GM23338 (cell line): ENCODE measurements around the gene RAB27B. TPM values are rescaled to one million over a fixed set of nuclear protein-coding genes. Genes with fewer than 3 reads are reported as not detected.

Source experiments
- ATAC-seq: fragments of 200-7000 bp; cut with Tn5 transposase; 3 replicates; pipeline ENCODE4 v1.9.1; 2020
- DNase-seq: peaks from one replicate; pipeline ENCODE4 v3.0.0-alpha.2; 2015; ENCODE audit warnings: low spot score
- H2AFZ ChIP-seq: fragments of 200-600 bp; sonication (generic); 2 replicates; pipeline ENCODE4 v1.8.0; 2016; ENCODE audit warnings: antibody characterized with exemption, mild to moderate bottlenecking, moderate library complexity
- H3F3A ChIP-seq: fragments of 200-600 bp; sonication (generic); replicated peaks from 2 replicates; pipeline ENCODE4 v1.8.0; 2017; ENCODE audit warnings: antibody characterized with exemption, mixed run types, low read depth
- H3K27ac ChIP-seq: fragments of 200-600 bp; sonication (generic); 2 replicates; pipeline ENCODE4 v1.6.1; 2016; ENCODE audit warnings: low read depth
- H3K27me3 ChIP-seq: fragments of 200-600 bp; sonication (generic); 2 replicates; pipeline ENCODE4 v1.8.0; 2016; ENCODE audit warnings: mild to moderate bottlenecking, mixed run types, moderate library complexity; ENCODE audit not compliant: insufficient read depth
- H3K36me3 ChIP-seq: fragments of 200-600 bp; sonication (generic); 2 replicates; pipeline ENCODE4 v1.8.0; 2016; ENCODE audit warnings: mild to moderate bottlenecking; ENCODE audit not compliant: insufficient read depth
- H3K4me1 ChIP-seq: fragments of 200-600 bp; sonication (generic); 2 replicates; pipeline ENCODE4 v1.8.0; 2016; ENCODE audit warnings: mild to moderate bottlenecking, moderate library complexity; ENCODE audit not compliant: insufficient read depth
- H3K4me2 ChIP-seq: fragments of 200-600 bp; sonication (generic); 2 replicates; pipeline ENCODE4 v1.7.1; 2017; ENCODE audit warnings: mixed run types
- H3K4me3 ChIP-seq: fragments of 200-600 bp; sonication (generic); 2 replicates; pipeline ENCODE4 v1.6.1; 2016; ENCODE audit warnings: mixed run types
- H3K79me2 ChIP-seq: fragments of 200-600 bp; sonication (generic); replicated peaks from 2 replicates; pipeline ENCODE4 v1.8.0; 2017; ENCODE audit warnings: mild to moderate bottlenecking; ENCODE audit not compliant: insufficient read depth
- H3K9me2 ChIP-seq: fragments of 200-600 bp; sonication (generic); 2 replicates; pipeline ENCODE4 v1.8.0; 2017; ENCODE audit not compliant: insufficient read depth
- H4K20me1 ChIP-seq: fragments of 200-600 bp; sonication (generic); replicated peaks from 2 replicates; pipeline ENCODE4 v1.8.0; 2017; ENCODE audit warnings: mild to moderate bottlenecking; ENCODE audit not compliant: insufficient read depth
- H3K27ac Mint-ChIP-seq: 2 replicates; pipeline ENCODE4 v1.8.0; 2020; ENCODE audit warnings: inconsistent platforms, mild to moderate bottlenecking, moderate library complexity, mixed read lengths
- H3K27me3 Mint-ChIP-seq: 3 replicates; pipeline ENCODE4 v1.8.0; 2022; ENCODE audit warnings: low read depth, mild to moderate bottlenecking, moderate library complexity, mixed read lengths, inconsistent platforms; ENCODE audit not compliant: insufficient read depth, poor library complexity
- H3K36me3 Mint-ChIP-seq: 3 replicates; pipeline ENCODE4 v1.8.0; 2021; ENCODE audit warnings: low read depth, mild to moderate bottlenecking, inconsistent platforms, moderate library complexity, mixed read lengths
- H3K4me1 Mint-ChIP-seq: 3 replicates; pipeline ENCODE4 v1.8.0; 2020; ENCODE audit warnings: mild to moderate bottlenecking, inconsistent platforms, mixed read lengths
- H3K4me3 Mint-ChIP-seq: 3 replicates; pipeline ENCODE4 v1.8.0; 2021; ENCODE audit warnings: moderate library complexity, mild to moderate bottlenecking, inconsistent platforms, mixed read lengths
- H3K9me3 Mint-ChIP-seq: 3 replicates; pipeline ENCODE4 v1.8.0; 2020; ENCODE audit warnings: moderate library complexity, mild to moderate bottlenecking, inconsistent platforms, mixed read lengths
- CREB1 ChIP-seq: fragments of 250-450 bp; sonication (Bioruptor Pico); IDR thresholded peaks from 2 replicates; pipeline ENCODE4 v1.5.0; 2020; ENCODE audit warnings: low read depth, mild to moderate bottlenecking, moderate library complexity
- EZH2 ChIP-seq: fragments of 200-600 bp; sonication (generic); IDR thresholded peaks from one replicate; pipeline ENCODE4 v1.8.0; 2017; ENCODE audit warnings: antibody characterized with exemption, mild to moderate bottlenecking, low read depth; ENCODE audit not compliant: unreplicated experiment
- EZH2phosphoT487 ChIP-seq: fragments of 200-600 bp; sonication (generic); IDR thresholded peaks from one replicate; pipeline ENCODE4 v1.8.1; 2018; ENCODE audit warnings: antibody characterized with exemption; ENCODE audit not compliant: unreplicated experiment
- JUNB ChIP-seq: IDR thresholded peaks from one replicate; pipeline ENCODE4 v1.6.1; 2016; ENCODE audit warnings: antibody characterized with exemption; ENCODE audit not compliant: unreplicated experiment
- NANOG ChIP-seq: IDR thresholded peaks from 2 replicates; pipeline ENCODE4 v1.6.1; 2016; ENCODE audit warnings: antibody characterized with exemption, borderline replicate concordance
- POLR2AphosphoS5 ChIP-seq: IDR thresholded peaks from 2 replicates; pipeline ENCODE4 v1.6.1; 2016; ENCODE audit warnings: antibody characterized with exemption, low read depth
- ZNF114 ChIP-seq: fragments of 250-450 bp; sonication (Bioruptor Pico); IDR thresholded peaks from 2 replicates; pipeline ENCODE4 v1.5.0; 2020; ENCODE audit warnings: mild to moderate bottlenecking, moderate library complexity
- ZNF331 ChIP-seq: fragments of 250-450 bp; sonication (Bioruptor Pico); IDR thresholded peaks from 2 replicates; pipeline ENCODE4 v1.5.0; 2020; ENCODE audit warnings: low read depth, mild to moderate bottlenecking, moderate library complexity
- polyA plus RNA-seq: library from polyadenylated mRNA; unstranded; fragments of >200 nt; fragmentation: Nextera tagmentation; extraction: Ambion mirVana; gene quantifications from 2 replicates; pipeline ENCODE4 v1.2.1, GENCODE V29; 2016
- total RNA-seq: library from RNA; depleted of rRNA; stranded (reverse); fragments of >200 nt; shearing (Covaris generic); gene quantifications from 2 replicates; pipeline ENCODE4 v1.2.3, GENCODE V29; 2014
- TF ChIP-seq, protein P1 (sequence below): IDR thresholded peaks from one replicate; pipeline ENCODE4 v1.6.1; 2018; ENCODE audit warnings: antibody characterized with exemption; ENCODE audit not compliant: unreplicated experiment
- TF ChIP-seq, protein P2 (sequence below): fragments of 250-450 bp; sonication (Bioruptor Pico); IDR thresholded peaks from 2 replicates; pipeline ENCODE4 v1.5.0; 2020; ENCODE audit warnings: mild to moderate bottlenecking, moderate library complexity

The RAB27B gene
- total and polyA plus RNA-seq, 2 experiments from 2014 or later, result 0.13 to 0.56 TPM

DNA sequence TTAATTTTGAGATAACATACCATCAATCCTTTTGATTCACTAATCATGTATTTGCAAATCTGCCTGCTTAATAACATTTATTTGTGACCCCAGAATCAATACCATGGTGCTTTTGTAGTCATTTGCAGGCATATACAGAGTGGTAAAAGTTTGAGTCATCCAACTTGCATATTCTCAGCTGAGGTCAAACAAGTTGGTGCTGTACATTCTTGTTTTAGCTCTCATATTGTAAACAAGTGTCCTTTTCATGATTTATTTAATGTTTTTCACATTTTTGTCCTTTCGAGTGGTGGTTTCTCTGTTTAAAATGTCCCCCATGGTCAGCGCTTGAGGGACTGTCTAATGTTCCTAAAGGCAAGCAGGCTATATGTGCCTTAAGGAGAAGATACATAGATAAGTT is 17.5 kb downstream of the RAB27B start (continued):
- TF ChIP-seq EZH2 (no peak), EZH2phosphoT487 (no peak)
- TF ChIP-seq, protein P1, sequence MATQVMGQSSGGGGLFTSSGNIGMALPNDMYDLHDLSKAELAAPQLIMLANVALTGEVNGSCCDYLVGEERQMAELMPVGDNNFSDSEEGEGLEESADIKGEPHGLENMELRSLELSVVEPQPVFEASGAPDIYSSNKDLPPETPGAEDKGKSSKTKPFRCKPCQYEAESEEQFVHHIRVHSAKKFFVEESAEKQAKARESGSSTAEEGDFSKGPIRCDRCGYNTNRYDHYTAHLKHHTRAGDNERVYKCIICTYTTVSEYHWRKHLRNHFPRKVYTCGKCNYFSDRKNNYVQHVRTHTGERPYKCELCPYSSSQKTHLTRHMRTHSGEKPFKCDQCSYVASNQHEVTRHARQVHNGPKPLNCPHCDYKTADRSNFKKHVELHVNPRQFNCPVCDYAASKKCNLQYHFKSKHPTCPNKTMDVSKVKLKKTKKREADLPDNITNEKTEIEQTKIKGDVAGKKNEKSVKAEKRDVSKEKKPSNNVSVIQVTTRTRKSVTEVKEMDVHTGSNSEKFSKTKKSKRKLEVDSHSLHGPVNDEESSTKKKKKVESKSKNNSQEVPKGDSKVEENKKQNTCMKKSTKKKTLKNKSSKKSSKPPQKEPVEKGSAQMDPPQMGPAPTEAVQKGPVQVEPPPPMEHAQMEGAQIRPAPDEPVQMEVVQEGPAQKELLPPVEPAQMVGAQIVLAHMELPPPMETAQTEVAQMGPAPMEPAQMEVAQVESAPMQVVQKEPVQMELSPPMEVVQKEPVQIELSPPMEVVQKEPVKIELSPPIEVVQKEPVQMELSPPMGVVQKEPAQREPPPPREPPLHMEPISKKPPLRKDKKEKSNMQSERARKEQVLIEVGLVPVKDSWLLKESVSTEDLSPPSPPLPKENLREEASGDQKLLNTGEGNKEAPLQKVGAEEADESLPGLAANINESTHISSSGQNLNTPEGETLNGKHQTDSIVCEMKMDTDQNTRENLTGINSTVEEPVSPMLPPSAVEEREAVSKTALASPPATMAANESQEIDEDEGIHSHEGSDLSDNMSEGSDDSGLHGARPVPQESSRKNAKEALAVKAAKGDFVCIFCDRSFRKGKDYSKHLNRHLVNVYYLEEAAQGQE, result no peak

DNA sequence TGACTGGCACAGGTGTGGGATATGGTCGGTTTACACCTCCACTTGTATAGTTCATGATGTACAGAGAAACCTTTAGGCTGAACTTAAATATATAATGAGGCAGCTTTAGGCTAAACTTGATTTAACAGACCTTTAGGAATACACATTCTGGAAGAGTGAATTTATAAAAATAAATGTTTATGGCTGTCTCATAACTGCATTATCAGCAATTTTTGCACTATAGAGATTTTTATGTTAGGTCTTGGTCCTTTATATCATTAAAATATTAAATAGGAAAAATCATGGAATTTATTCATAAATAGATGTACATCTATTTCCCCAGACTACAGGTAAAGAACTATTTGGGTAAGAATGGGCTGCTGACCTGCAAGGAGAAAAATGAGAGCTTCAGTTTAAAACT is 19.8 kb downstream of the RAB27B start:
- no peaks in the 10 kb centered on the region for H3K27me3 Mint-ChIP-seq
- TF ChIP-seq ZNF331, result no peak
- TF ChIP-seq EZH2, result no peak
- TF ChIP-seq ZNF114 (CRISPR knock-in tag), result no peak
- TF ChIP-seq, protein P2, sequence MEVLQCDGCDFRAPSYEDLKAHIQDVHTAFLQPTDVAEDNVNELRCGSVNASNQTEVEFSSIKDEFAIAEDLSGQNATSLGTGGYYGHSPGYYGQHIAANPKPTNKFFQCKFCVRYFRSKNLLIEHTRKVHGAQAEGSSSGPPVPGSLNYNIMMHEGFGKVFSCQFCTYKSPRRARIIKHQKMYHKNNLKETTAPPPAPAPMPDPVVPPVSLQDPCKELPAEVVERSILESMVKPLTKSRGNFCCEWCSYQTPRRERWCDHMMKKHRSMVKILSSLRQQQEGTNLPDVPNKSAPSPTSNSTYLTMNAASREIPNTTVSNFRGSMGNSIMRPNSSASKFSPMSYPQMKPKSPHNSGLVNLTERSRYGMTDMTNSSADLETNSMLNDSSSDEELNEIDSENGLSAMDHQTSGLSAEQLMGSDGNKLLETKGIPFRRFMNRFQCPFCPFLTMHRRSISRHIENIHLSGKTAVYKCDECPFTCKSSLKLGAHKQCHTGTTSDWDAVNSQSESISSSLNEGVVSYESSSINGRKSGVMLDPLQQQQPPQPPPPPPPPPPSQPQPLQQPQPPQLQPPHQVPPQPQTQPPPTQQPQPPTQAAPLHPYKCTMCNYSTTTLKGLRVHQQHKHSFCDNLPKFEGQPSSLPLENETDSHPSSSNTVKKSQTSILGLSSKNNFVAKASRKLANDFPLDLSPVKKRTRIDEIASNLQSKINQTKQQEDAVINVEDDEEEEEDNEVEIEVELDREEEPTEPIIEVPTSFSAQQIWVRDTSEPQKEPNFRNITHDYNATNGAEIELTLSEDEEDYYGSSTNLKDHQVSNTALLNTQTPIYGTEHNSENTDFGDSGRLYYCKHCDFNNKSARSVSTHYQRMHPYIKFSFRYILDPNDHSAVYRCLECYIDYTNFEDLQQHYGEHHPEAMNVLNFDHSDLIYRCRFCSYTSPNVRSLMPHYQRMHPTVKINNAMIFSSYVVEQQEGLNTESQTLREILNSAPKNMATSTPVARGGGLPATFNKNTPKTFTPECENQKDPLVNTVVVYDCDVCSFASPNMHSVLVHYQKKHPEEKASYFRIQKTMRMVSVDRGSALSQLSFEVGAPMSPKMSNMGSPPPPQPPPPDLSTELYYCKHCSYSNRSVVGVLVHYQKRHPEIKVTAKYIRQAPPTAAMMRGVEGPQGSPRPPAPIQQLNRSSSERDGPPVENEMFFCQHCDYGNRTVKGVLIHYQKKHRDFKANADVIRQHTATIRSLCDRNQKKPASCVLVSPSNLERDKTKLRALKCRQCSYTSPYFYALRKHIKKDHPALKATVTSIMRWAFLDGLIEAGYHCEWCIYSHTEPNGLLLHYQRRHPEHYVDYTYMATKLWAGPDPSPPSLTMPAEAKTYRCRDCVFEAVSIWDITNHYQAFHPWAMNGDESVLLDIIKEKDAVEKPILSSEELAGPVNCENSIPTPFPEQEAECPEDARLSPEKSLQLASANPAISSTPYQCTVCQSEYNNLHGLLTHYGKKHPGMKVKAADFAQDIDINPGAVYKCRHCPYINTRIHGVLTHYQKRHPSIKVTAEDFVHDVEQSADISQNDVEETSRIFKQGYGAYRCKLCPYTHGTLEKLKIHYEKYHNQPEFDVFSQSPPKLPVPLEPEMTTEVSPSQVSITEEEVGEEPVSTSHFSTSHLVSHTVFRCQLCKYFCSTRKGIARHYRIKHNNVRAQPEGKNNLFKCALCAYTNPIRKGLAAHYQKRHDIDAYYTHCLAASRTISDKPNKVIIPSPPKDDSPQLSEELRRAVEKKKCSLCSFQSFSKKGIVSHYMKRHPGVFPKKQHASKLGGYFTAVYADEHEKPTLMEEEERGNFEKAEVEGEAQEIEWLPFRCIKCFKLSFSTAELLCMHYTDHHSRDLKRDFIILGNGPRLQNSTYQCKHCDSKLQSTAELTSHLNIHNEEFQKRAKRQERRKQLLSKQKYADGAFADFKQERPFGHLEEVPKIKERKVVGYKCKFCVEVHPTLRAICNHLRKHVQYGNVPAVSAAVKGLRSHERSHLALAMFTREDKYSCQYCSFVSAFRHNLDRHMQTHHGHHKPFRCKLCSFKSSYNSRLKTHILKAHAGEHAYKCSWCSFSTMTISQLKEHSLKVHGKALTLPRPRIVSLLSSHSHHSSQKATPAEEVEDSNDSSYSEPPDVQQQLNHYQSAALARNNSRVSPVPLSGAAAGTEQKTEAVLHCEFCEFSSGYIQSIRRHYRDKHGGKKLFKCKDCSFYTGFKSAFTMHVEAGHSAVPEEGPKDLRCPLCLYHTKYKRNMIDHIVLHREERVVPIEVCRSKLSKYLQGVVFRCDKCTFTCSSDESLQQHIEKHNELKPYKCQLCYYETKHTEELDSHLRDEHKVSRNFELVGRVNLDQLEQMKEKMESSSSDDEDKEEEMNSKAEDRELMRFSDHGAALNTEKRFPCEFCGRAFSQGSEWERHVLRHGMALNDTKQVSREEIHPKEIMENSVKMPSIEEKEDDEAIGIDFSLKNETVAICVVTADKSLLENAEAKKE (CRISPR knock-in tag), result no peak
- TF ChIP-seq, protein P1, result no peak
- TF ChIP-seq NANOG, result no peak
- no peak for TF ChIP-seq POLR2AphosphoS5
- TF ChIP-seq JUNB, result no peak
- no peak for TF ChIP-seq EZH2phosphoT487
- no peak for TF ChIP-seq CREB1 (CRISPR knock-in tag)
- no peaks in the 10 kb centered on the region for H3K36me3 Mint-ChIP-seq
- H3K27ac ChIP-seq, result no peak overlapping the region
- no peaks in the 10 kb centered on the region for H3K27me3 ChIP-seq
- H2AFZ ChIP-seq, result no peak overlapping the region
- ATAC-seq, result no peak
- no peaks in the 10 kb centered on the region for H3K36me3 ChIP-seq
- H3K27ac Mint-ChIP-seq, result no peak overlapping the region
- no peaks in the 10 kb centered on the region for H3K79me2 ChIP-seq
- H3K9me3 Mint-ChIP-seq, result no peaks in the 10 kb centered on the region
- no peaks in the 10 kb centered on the region for H3F3A ChIP-seq
- H3K4me3 Mint-ChIP-seq, result no peak overlapping the region
- no peak for DNase-seq
- H4K20me1 ChIP-seq, result no peaks in the 10 kb centered on the region
- no peaks in the 10 kb centered on the region for H3K9me2 ChIP-seq
- H3K4me1 ChIP-seq, result no peaks in the 10 kb centered on the region
- no peak overlapping the region for H3K4me2 ChIP-seq
- H3K4me3 ChIP-seq, result no peak overlapping the region
- peaks cover 5% of the 10 kb centered on the region; the same call in 2 of the 3 replicates for H3K4me1 Mint-ChIP-seq
